ENCODE measurements around the gene TYW3. TPM values are rescaled to one million over a fixed set of nuclear protein-coding genes. Genes with fewer than 3 reads are reported as not detected.

Gene TYW3
- polyA plus RNA-seq, 3 donors: 5.0 to 6.0 (median 5.2) TPM

DNA sequence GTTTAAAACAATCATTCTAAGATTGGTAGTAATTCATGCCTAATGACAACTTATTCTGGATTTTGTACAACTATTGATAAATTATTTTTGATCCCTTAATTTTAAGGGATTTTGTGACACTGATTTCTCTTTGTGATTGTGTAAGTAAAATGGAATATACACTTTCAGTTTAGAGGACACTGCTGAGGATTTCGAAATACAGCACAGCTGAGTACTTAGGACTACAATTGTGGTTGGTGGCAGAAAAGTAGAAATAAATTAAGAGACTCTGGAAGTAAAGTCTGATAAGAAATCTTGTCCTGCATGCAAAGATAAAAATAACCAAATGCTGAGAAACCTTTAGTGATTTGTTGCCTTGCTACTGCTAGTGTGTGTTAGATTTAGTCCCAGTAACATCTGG, 40.0 kb downstream of the TYW3 start:
- Histone ChIP-seq H3K27me3 (ENCODE audit: control insufficient read depth in 2 of 2, insufficient read depth in 2 of 2, low read length in 2 of 2) (peaks cover 2 to 5% of the 10 kb centered on the region in 2 donors), H3K36me3 (replicated peaks in 1 of 2; ENCODE audit: control insufficient read depth in 1 of 2, insufficient read depth in 2 of 2, low read length in 2 of 2) (no peaks in the 10 kb centered on the region), H3K9me3 (replicated peaks in 1 of 2; ENCODE audit: control insufficient read depth in 1 of 2, insufficient read depth in 1 of 2, low read length in 2 of 2) (no peaks in the 10 kb centered on the region), H3K79me2 (ENCODE audit: insufficient read depth, low read length) (no peaks in the 10 kb centered on the region), H2AFZ (ENCODE audit: insufficient read depth, low read depth, low read length, poor library complexity, severe bottlenecking) (no peak overlapping the region), H3K27ac (ENCODE audit: low read depth in 1 of 2, low read length in 2 of 2) (no peak overlapping the region), H3K4me1 (ENCODE audit: control insufficient read depth in 1 of 2, insufficient read depth in 2 of 2, low read length in 2 of 2) (no peaks in the 10 kb centered on the region), H4K20me1 (ENCODE audit: insufficient read depth, low read length) (no peaks in the 10 kb centered on the region), H3K4me3 (replicated peaks in 1 of 3; ENCODE audit: low read depth in 2 of 3, low read length in 3 of 3) (no peak overlapping the region), H3K9ac (ENCODE audit: insufficient read depth, low read length, poor library complexity, severe bottlenecking) (no peak overlapping the region), H3K4me2 (replicated peaks; ENCODE audit: extremely low read depth, low read length, poor library complexity, severe bottlenecking) (no peak overlapping the region)
- Mint-ChIP-seq H3K9me3 (no peaks in the 10 kb centered on the region), H3K27ac (peak overlapping the region in 1 of 7 donors; percentile 28), H3K36me3 (no peaks in the 10 kb centered on the region), H3K4me1 (no peaks in the 10 kb centered on the region), H3K27me3 (ENCODE audit: low read depth in 3 of 3) (peaks cover 0 to 4% (median 2%) of the 10 kb centered on the region in 3 donors), H3K4me3 (no peak overlapping the region)
- TF ChIP-seq, protein P1, sequence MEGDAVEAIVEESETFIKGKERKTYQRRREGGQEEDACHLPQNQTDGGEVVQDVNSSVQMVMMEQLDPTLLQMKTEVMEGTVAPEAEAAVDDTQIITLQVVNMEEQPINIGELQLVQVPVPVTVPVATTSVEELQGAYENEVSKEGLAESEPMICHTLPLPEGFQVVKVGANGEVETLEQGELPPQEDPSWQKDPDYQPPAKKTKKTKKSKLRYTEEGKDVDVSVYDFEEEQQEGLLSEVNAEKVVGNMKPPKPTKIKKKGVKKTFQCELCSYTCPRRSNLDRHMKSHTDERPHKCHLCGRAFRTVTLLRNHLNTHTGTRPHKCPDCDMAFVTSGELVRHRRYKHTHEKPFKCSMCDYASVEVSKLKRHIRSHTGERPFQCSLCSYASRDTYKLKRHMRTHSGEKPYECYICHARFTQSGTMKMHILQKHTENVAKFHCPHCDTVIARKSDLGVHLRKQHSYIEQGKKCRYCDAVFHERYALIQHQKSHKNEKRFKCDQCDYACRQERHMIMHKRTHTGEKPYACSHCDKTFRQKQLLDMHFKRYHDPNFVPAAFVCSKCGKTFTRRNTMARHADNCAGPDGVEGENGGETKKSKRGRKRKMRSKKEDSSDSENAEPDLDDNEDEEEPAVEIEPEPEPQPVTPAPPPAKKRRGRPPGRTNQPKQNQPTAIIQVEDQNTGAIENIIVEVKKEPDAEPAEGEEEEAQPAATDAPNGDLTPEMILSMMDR (IDR thresholded peaks at IDR 0.05): no peak
- 0% methylated on average over 1 of the region's 1 CpG for WGBS (ENCODE audit: insufficient coverage)
- intact Hi-C loops (cut with micrococcal nuclease): no loop called here
- no peak for DNase-seq

DNA sequence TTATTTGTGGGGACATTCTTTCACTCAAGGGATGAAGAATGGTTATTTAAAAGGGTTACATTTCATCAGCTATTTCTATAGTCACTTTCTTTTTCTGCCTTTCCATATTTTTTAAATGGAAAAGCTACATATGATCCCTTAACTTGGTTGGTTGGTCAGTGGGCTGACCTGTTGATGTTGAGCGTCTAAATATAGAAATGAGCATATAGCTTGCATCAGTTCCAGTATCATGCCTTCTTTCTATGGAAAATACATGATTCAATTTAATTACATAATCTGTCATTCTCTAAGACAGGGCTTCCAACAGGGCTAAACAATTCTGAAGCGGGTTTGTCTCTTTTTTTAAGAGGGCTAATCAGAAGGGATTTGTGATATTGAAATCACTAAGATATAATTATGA, 40.6 kb downstream of the TYW3 start:
- Mint-ChIP-seq H3K9me3 (no peaks in the 10 kb centered on the region), H3K4me3 (no peak overlapping the region), H3K27ac (no peak overlapping the region), H3K27me3 (ENCODE audit: low read depth in 3 of 3) (peaks cover 0 to 4% (median 2%) of the 10 kb centered on the region in 3 donors), H3K36me3 (no peaks in the 10 kb centered on the region), H3K4me1 (no peaks in the 10 kb centered on the region)
- TF ChIP-seq, protein P1 (IDR thresholded peaks at IDR 0.05): no peak
- Histone ChIP-seq H3K79me2 (ENCODE audit: insufficient read depth, low read length) (no peaks in the 10 kb centered on the region), H3K4me3 (replicated peaks in 1 of 3; ENCODE audit: low read depth in 2 of 3, low read length in 3 of 3) (no peak overlapping the region), H2AFZ (ENCODE audit: insufficient read depth, low read depth, low read length, poor library complexity, severe bottlenecking) (no peak overlapping the region), H3K9me3 (replicated peaks in 1 of 2; ENCODE audit: control insufficient read depth in 1 of 2, insufficient read depth in 1 of 2, low read length in 2 of 2) (no peaks in the 10 kb centered on the region), H4K20me1 (ENCODE audit: insufficient read depth, low read length) (no peaks in the 10 kb centered on the region), H3K4me2 (replicated peaks; ENCODE audit: extremely low read depth, low read length, poor library complexity, severe bottlenecking) (no peak overlapping the region), H3K27me3 (ENCODE audit: control insufficient read depth in 2 of 2, insufficient read depth in 2 of 2, low read length in 2 of 2) (peaks cover 2 to 5% of the 10 kb centered on the region in 2 donors), H3K27ac (ENCODE audit: low read depth in 1 of 2, low read length in 2 of 2) (no peak overlapping the region), H3K4me1 (ENCODE audit: control insufficient read depth in 1 of 2, insufficient read depth in 2 of 2, low read length in 2 of 2) (no peaks in the 10 kb centered on the region), H3K36me3 (replicated peaks in 1 of 2; ENCODE audit: control insufficient read depth in 1 of 2, insufficient read depth in 2 of 2, low read length in 2 of 2) (no peaks in the 10 kb centered on the region), H3K9ac (ENCODE audit: insufficient read depth, low read length, poor library complexity, severe bottlenecking) (no peak overlapping the region)
- intact Hi-C loops (cut with micrococcal nuclease): no loop called here
- no peak for DNase-seq
- no CpG with 5 or more reads among the region's 2 CpGs for WGBS (ENCODE audit: insufficient coverage)
